ES-I3 (cell line): ENCODE measurements around the gene PLXNA4.

Experiments used
- H3K36me3 ChIP-seq: 2 replicates; pipeline ENCODE4 v1.6.1; 2013; ENCODE audit warnings: mild to moderate bottlenecking, low read length, control low read depth, moderate library complexity; ENCODE audit not compliant: insufficient read depth
- H3K4me1 ChIP-seq: 2 replicates; pipeline ENCODE4 v1.6.1; 2013; ENCODE audit warnings: mild to moderate bottlenecking, control low read depth, low read length; ENCODE audit not compliant: insufficient read depth
- H3K9ac ChIP-seq: 2 replicates; pipeline ENCODE4 v1.6.1; 2013; ENCODE audit warnings: low read depth, mild to moderate bottlenecking, low read length, moderate library complexity
- H3K9me3 ChIP-seq: 2 replicates; pipeline ENCODE4 v1.6.1; 2013; ENCODE audit warnings: mild to moderate bottlenecking, low read length, moderate library complexity; ENCODE audit not compliant: control insufficient read depth, insufficient read depth

PLXNA4 gene

GRCh38 chr7:132406039-132406438, 170.2 kb downstream of the PLXNA4 start:
- peaks cover 14% of the 10 kb centered on the region for H3K4me1 ChIP-seq
- H3K36me3 ChIP-seq: no peaks in the 10 kb centered on the region
- H3K9me3 ChIP-seq: no peaks in the 10 kb centered on the region
- no peak overlapping the region for H3K9ac ChIP-seq

- Histone ChIP-seq H3K4me1 (peaks cover 20% of the 10 kb centered on the region), H3K9ac (no peak overlapping the region), H3K9me3 (no peaks in the 10 kb centered on the region), H3K36me3 (no peaks in the 10 kb centered on the region)
These were observed 172.0 kb downstream of the PLXNA4 start for GRCh38 chr7:132404261-132404660.

GRCh38 chr7:132403465-132404110, 172.7 kb downstream of the PLXNA4 start:
- Histone ChIP-seq H3K9ac (no peak overlapping the region), H3K9me3 (no peaks in the 10 kb centered on the region), H3K36me3 (no peaks in the 10 kb centered on the region), H3K4me1 (peaks cover 20% of the 10 kb centered on the region)

GRCh38 chr7:132402751-132403245, 173.5 kb downstream of the PLXNA4 start:
- Histone ChIP-seq H3K4me1 (peaks cover 20% of the 10 kb centered on the region), H3K9me3 (no peaks in the 10 kb centered on the region), H3K36me3 (no peaks in the 10 kb centered on the region), H3K9ac (no peak overlapping the region)

DNA sequence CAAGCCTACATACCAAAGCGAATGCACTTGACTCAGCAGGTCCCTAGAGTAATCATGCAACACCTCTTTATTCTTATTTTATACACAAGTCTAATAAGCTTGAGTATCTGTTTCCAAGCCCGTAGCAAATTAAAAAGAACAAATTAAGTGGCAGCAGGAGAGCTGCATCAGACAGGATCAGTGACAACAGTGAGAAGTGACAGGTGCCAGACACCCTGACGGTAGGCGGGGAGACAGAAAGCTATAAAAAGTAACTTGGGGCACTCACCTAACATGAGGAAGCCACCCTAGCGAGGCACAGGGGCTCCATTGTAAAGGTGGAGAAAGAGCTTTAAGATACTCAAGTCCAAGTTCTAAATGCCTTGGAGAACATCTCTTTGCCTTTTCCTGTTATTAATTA, 174.2 kb downstream of the PLXNA4 start:
- H3K9ac ChIP-seq: no peak overlapping the region
- no peaks in the 10 kb centered on the region for H3K36me3 ChIP-seq
- peaks cover 20% of the 10 kb centered on the region for H3K4me1 ChIP-seq
- no peaks in the 10 kb centered on the region for H3K9me3 ChIP-seq

GRCh38 chr7:132400561-132401142, 175.6 kb downstream of the PLXNA4 start:
- H3K36me3 ChIP-seq: no peaks in the 10 kb centered on the region
- H3K9ac ChIP-seq: no peak overlapping the region
- H3K9me3 ChIP-seq: no peaks in the 10 kb centered on the region
- peaks cover 20% of the 10 kb centered on the region for H3K4me1 ChIP-seq

DNA sequence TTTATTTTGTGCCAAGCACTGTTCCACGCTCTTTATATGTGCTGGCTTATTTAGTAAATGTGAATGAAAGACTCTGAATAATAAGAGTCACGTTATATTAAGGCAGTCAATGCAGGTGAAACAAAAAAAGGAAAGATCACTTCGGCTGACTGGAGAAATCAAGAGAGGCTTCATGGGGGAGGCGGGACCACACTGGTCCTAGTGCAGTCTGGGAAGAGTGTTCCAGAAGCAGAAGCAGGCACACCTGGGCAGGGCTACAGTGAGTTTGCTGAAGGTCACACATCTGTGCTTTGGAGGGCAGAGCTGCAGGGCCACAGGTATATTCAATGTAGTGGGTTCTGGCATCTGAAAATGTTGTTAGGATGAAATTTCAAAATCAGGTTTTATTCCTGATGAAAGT, 176.9 kb downstream of the PLXNA4 start:
- H3K9me3 ChIP-seq: no peaks in the 10 kb centered on the region
- H3K4me1 ChIP-seq: peaks cover 20% of the 10 kb centered on the region
- no peaks in the 10 kb centered on the region for H3K36me3 ChIP-seq
- H3K9ac ChIP-seq: no peak overlapping the region

- H3K4me1 ChIP-seq: peaks cover 14% of the 10 kb centered on the region; the same call in 1 of the 2 replicates
These were observed 177.9 kb downstream of the PLXNA4 start for GRCh38 chr7:132398253-132398925.

GRCh38 chr7:132397070-132397469, 179.2 kb downstream of the PLXNA4 start:
- Histone ChIP-seq H3K36me3 (no peaks in the 10 kb centered on the region), H3K4me1 (peaks cover 6% of the 10 kb centered on the region; the same call in 1 of the 2 replicates), H3K9ac (no peak overlapping the region), H3K9me3 (no peaks in the 10 kb centered on the region)

More at GRCh38 chr7:132398253-132398925, 177.9 kb downstream of the PLXNA4 start:
- H3K36me3 ChIP-seq: no peaks in the 10 kb centered on the region
- no peaks in the 10 kb centered on the region for H3K9me3 ChIP-seq
- no peak overlapping the region for H3K9ac ChIP-seq

GRCh38 chr7:132395361-132395760, 180.9 kb downstream of the PLXNA4 start:
- no peak overlapping the region for H3K9ac ChIP-seq
- no peaks in the 10 kb centered on the region for H3K9me3 ChIP-seq
- H3K36me3 ChIP-seq: no peaks in the 10 kb centered on the region
- peaks cover 2% of the 10 kb centered on the region; the same call in 1 of the 2 replicates for H3K4me1 ChIP-seq

GRCh38 chr7:132394283-132395198, 181.7 kb downstream of the PLXNA4 start:
- no peaks in the 10 kb centered on the region for H3K36me3 ChIP-seq
- H3K9me3 ChIP-seq: no peaks in the 10 kb centered on the region
- no peaks in the 10 kb centered on the region for H3K4me1 ChIP-seq
- no peak overlapping the region for H3K9ac ChIP-seq

DNA sequence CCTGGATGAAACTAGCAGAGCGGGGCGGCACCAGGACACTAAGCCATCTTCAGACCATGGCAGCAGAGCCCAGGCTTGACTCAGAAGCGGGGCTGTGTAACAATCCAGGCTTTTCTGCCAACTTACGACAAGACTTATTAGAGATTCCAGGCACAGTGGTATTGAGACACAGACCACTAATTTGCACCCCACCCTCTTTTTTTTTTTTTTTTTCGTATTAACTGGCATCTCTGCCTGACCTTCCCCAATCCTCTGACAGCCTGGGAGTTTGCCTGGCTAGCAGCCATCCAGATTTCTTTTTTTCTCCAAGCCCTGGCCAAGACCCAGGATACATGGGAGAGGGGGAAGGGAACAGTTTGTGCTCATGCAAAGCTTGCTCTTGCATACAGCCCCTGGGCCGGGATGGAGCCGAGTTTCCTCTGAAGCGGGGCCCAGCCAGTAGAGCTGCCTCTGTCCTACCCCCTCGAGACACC, 182.4 kb downstream of the PLXNA4 start:
- no peak overlapping the region for H3K9ac ChIP-seq
- no peaks in the 10 kb centered on the region for H3K4me1 ChIP-seq
- no peaks in the 10 kb centered on the region for H3K9me3 ChIP-seq
- H3K36me3 ChIP-seq: no peaks in the 10 kb centered on the region

DNA sequence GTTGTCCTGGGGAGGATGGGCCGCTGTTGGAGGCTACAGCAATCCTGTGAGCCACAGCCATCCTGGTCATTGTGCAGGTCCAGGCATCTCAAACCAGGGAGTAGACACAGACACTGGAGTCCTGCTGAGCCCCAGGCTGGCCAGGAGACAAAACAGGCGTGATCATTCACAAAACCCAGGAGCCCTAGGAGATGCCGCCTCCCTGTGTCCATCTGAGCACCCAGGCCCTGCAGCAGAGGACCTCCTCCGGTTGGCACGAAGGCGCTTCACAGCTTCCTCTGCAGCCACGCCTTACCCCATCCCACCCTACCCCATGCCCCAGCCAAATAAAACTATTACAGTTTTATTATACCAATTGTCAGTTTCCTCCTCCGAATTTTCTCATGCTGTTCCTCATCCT, 183.6 kb downstream of the PLXNA4 start:
- H3K9me3 ChIP-seq: no peaks in the 10 kb centered on the region
- H3K36me3 ChIP-seq: no peaks in the 10 kb centered on the region
- no peaks in the 10 kb centered on the region for H3K4me1 ChIP-seq

DNA sequence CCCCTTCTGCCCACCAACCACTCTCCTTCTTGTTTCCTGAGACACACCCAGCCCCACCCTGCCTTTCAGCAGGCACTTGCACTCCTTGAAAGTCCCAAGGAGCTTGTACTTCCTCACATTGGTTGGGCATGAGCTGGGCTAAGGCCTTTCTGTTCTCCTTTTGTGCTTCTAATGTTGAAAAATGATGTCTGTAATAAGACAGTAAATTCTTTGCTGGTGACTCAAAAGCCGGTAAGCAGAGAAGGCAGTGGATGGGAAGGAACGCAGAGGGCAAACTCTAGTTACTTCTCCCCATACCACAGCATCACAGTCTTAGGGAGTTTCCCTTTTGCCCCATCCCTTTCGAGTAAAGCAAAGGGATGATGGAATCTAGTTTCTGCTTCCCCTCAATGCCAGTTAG, 185.6 kb downstream of the PLXNA4 start:
- no peaks in the 10 kb centered on the region for H3K9me3 ChIP-seq
- H3K36me3 ChIP-seq: no peaks in the 10 kb centered on the region
- no peak overlapping the region for H3K9ac ChIP-seq
- H3K4me1 ChIP-seq: no peaks in the 10 kb centered on the region; the same call in 1 of the 2 replicates

More for the DNA sequence above, 183.6 kb downstream of the PLXNA4 start:
- no peak overlapping the region for H3K9ac ChIP-seq
